ENCODE data around the gene PRKACB.

The PRKACB gene

GRCh38 chr1:84247425-84248220 is 103.6 kb downstream of the PRKACB start:
- Histone ChIP-seq H3K9me3 (ENCODE audit: insufficient read depth, low read length) (no peaks in the 10 kb centered on the region), H4K20me1 (ENCODE audit: low read depth, low read length) (no peaks in the 10 kb centered on the region), H3K27ac (ENCODE audit: low read depth, low read length) (no peak overlapping the region), H3K79me2 (ENCODE audit: insufficient read depth, low read length) (no peaks in the 10 kb centered on the region), H3K4me2 (ENCODE audit: low read depth, low read length, poor library complexity, severe bottlenecking) (no peak overlapping the region), H3K9me2 (replicated peaks; ENCODE audit: insufficient read depth, low read length) (no peaks in the 10 kb centered on the region), H3K27me3 (ENCODE audit: low read length) (no peaks in the 10 kb centered on the region), H3F3A (ENCODE audit: insufficient read depth) (no peaks in the 10 kb centered on the region), H3K9ac (ENCODE audit: low read length) (no peak overlapping the region), H3K4me3 (ENCODE audit: insufficient read depth, low read length, poor library complexity, severe bottlenecking) (no peak overlapping the region), H2AFZ (ENCODE audit: low read depth, low read length, severe bottlenecking) (no peak overlapping the region), H3K36me3 (ENCODE audit: low read length) (no peaks in the 10 kb centered on the region)
- TF ChIP-seq EZH2phosphoT487 (conservative IDR thresholded peaks at IDR 0.05; ENCODE audit: low read length) = no peak
- TF ChIP-seq CTCF (IDR thresholded peaks at IDR 0.05; ENCODE audit: insufficient read depth, low read length, poor library complexity, severe bottlenecking) = no peak

GRCh38 chr1:84250668-84251067 is 106.6 kb downstream of the PRKACB start:
- H3K9me2 ChIP-seq (replicated peaks; ENCODE audit: insufficient read depth, low read length) = no peaks in the 10 kb centered on the region
- no peak overlapping the region for H3K27ac ChIP-seq (ENCODE audit: low read depth, low read length)
- H3K4me3 ChIP-seq (ENCODE audit: insufficient read depth, low read length, poor library complexity, severe bottlenecking) = no peak overlapping the region
- H3K79me2 ChIP-seq (ENCODE audit: insufficient read depth, low read length) = no peaks in the 10 kb centered on the region
- H3K4me2 ChIP-seq (ENCODE audit: low read depth, low read length, poor library complexity, severe bottlenecking) = no peak overlapping the region
- no peaks in the 10 kb centered on the region for H3K9me3 ChIP-seq (ENCODE audit: insufficient read depth, low read length)
- no peaks in the 10 kb centered on the region for H3K36me3 ChIP-seq (ENCODE audit: low read length)
- H3K27me3 ChIP-seq (ENCODE audit: low read length) = no peaks in the 10 kb centered on the region
- TF ChIP-seq CTCF (IDR thresholded peaks at IDR 0.05; ENCODE audit: insufficient read depth, low read length, poor library complexity, severe bottlenecking) (no peak), EZH2phosphoT487 (conservative IDR thresholded peaks at IDR 0.05; ENCODE audit: low read length) (no peak)
- H2AFZ ChIP-seq (ENCODE audit: low read depth, low read length, severe bottlenecking) = no peak overlapping the region
- H4K20me1 ChIP-seq (ENCODE audit: low read depth, low read length) = no peaks in the 10 kb centered on the region
- no peak overlapping the region for H3K9ac ChIP-seq (ENCODE audit: low read length)
- H3F3A ChIP-seq (ENCODE audit: insufficient read depth) = no peaks in the 10 kb centered on the region

GRCh38 chr1:84253036-84253435 is 109.0 kb downstream of the PRKACB start:
- no peaks in the 10 kb centered on the region for H3K79me2 ChIP-seq (ENCODE audit: insufficient read depth, low read length)
- H3K27me3 ChIP-seq (ENCODE audit: low read length) = no peaks in the 10 kb centered on the region
- H3K4me2 ChIP-seq (ENCODE audit: low read depth, low read length, poor library complexity, severe bottlenecking) = no peak overlapping the region
- H3K4me3 ChIP-seq (ENCODE audit: insufficient read depth, low read length, poor library complexity, severe bottlenecking) = no peak overlapping the region
- no peaks in the 10 kb centered on the region for H3K36me3 ChIP-seq (ENCODE audit: low read length)
- no peaks in the 10 kb centered on the region for H3K9me2 ChIP-seq (replicated peaks; ENCODE audit: insufficient read depth, low read length)
- no peaks in the 10 kb centered on the region for H3F3A ChIP-seq (ENCODE audit: insufficient read depth)
- H3K27ac ChIP-seq (ENCODE audit: low read depth, low read length) = no peak overlapping the region
- no peak overlapping the region for H3K9ac ChIP-seq (ENCODE audit: low read length)
- H3K9me3 ChIP-seq (ENCODE audit: insufficient read depth, low read length) = no peaks in the 10 kb centered on the region
- H4K20me1 ChIP-seq (ENCODE audit: low read depth, low read length) = no peaks in the 10 kb centered on the region
- no peak overlapping the region for H2AFZ ChIP-seq (ENCODE audit: low read depth, low read length, severe bottlenecking)
- no peak for TF ChIP-seq EZH2phosphoT487 (conservative IDR thresholded peaks at IDR 0.05; ENCODE audit: low read length)
- TF ChIP-seq CTCF (IDR thresholded peaks at IDR 0.05; ENCODE audit: insufficient read depth, low read length, poor library complexity, severe bottlenecking) = no peak

Measured in SU-DHL-6 (cell line).